GM21717 (cell line): ENCODE data around the gene CAPNS1.

Source experiments
- ATAC-seq: cut with Tn5 transposase; IDR thresholded peaks from one replicate; pipeline ENCODE4 v1.9.1; 2021; ENCODE audit warnings: mild to moderate bottlenecking, moderate library complexity; ENCODE audit not compliant: unreplicated experiment

The CAPNS1 gene

GRCh38 chr19:36139473-36140303 is at the start of gene CAPNS1:
CAPNS1 (plus strand) TSS chr19:36140066; CDS start chr19:36141012, 946 bp downstream.
- ATAC-seq = peak; percentile 60

DNA sequence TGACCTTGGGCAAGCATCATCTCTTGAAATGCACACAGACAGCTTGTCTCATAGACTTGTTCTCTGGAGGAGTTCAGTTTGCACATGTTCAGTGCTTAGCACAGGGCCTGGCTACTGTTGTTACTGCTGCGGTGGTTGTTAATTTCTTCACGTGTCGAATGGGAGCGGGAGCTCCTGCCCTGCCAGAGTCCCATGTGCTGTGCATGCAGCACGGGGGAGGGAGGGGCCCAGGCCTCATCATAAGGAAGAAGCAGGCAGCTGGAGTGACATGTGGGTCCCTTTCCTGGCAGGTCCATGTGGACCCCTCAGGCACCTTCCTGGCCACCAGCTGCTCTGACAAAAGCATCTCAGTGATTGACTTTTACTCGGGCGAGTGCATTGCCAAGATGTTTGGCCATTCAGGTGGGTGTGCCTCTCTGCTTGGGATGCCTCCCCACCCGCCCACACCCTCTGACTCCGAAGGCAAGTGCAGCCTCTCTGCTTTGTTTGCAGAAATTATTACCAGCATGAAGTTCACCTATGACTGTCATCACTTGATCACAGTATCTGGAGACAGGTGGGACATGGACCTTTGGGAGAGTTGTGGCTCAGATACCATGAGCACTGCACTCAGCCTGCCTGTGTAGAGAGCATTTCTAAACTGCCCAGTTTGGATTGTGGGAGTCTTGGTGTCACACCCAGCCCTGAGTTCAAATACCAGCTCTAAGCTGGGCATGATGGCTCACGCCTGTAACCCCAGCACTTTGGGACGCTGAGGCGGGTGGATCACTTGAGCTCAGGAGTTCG is 48.8 kb upstream of the CAPNS1 start:
- no peak for ATAC-seq

- ATAC-seq = no peak
These were observed 47.3 kb upstream of the CAPNS1 start for GRCh38 chr19:36092566-36092965.

GRCh38 chr19:36093146-36093662 is 46.7 kb upstream of the CAPNS1 start:
- no peak for ATAC-seq

DNA sequence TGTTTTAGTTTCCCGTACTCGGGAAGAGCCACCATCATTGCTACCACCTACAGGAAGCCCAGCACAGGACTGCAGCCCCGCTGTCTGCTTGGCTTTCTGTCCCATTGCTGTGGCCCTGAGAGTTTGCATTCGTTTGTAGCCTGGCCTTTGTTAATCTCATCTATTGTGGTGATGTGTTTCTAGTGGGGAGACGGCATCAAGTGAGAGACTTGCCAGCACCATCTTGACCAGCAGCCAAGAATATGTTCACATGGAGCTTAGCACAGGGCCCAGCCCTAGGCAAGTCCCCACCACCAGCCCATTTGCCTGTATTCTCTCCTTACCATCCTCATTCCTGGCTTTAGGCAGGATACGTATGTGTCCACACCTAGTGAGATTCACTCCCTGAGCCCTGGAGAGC is 46.2 kb upstream of the CAPNS1 start:
- ATAC-seq = no peak

GRCh38 chr19:36097036-36097435 is 42.8 kb upstream of the CAPNS1 start:
- no peak for ATAC-seq

GRCh38 chr19:36099166-36099785 is 40.6 kb upstream of the CAPNS1 start:
- ATAC-seq = no peak

DNA sequence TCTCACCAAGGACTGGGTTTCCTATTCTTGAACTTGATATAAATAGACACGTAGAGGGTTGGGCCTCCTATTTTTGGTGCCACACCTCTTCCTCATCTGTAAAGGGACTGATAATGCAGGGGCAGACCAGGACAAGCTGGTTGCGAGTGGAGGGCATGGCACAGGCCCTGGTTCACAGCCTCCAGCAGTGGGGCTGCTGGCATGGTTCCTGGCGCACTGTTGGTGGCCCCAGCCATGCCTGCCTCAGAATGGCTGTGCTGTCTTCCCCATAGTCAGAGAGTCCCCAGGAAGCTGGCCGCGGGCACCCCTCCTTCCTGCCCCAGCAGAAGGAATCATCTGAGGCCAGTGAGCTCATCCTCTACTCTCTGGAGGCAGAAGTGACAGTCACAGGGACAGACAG is 39.4 kb upstream of the CAPNS1 start:
- no peak for ATAC-seq

DNA sequence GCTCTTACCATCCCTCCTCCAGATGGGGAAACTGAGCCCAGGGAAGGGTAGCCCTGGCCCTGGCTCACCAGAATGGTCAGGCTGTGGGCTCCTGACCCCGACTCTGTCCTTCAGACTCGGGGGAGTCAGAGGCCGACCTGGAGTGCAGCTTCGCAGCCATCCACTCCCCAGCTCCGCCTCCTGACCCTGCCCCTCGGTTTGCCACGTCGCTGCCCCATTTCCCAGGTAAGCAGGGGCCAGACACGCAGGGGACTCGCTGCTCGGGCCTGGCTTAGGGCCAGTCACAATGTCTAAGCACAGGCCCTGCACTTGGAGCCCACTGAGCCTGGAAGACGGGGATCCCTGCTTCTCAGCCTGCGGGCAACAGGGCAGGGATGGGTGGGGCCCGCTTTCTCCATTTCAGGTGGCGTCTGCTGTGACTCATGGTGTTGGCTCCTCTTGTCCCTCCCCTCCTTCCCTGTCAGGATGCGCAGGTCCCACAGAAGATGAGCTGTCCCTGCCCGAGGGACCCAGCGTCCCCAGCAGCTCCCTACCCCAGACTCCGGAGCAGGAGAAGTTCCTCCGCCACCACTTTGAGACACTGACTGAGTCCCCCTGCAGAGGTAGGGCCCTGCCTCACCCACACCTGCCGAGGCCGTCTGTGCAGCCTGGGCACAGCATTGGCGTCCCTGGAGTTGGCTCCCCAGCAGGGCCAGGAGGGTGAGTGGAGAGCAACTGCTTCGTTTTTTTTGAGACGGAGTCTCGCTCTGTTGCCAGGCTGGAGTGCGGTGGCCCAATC is 38.1 kb upstream of the CAPNS1 start:
- ATAC-seq = no peak

- no peak for ATAC-seq
These were observed 36.7 kb upstream of the CAPNS1 start for GRCh38 chr19:36103040-36103626.

DNA sequence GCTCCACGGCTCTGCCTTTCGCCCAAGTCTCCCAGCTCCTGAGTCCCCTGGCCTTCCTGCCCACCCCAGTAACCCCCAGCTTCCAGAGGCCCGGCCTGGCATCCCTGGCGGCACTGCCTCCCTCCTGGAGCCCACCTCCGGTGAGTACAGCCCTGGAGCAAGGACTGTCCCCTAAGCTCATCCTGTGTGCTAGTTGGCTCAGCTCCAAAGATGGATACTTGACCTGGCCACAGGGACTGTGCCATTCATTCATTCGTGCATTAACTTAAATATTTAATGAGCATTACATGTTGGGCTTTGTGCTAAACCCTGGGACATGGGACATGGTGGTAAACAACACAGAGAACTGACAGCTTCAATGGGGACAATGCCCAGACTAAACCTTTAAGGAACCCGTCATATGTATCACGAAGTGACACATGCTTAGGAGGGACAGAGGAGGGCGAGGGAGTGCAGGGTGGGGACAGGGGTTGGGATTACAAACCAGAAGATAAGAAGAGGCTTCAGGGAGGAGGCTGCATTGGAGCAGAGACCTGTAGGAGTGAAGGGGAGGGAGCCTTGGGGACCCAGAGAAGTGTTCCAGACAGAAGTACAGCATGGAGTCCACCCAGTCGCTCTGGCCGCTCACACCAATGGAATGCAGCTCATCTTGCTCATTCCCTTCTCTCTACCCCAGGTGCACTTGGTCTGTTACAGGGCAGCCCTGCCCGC is 35.9 kb upstream of the CAPNS1 start:
- ATAC-seq = no peak

- no peak for ATAC-seq
These were observed 33.4 kb upstream of the CAPNS1 start for GRCh38 chr19:36106441-36106840.

DNA sequence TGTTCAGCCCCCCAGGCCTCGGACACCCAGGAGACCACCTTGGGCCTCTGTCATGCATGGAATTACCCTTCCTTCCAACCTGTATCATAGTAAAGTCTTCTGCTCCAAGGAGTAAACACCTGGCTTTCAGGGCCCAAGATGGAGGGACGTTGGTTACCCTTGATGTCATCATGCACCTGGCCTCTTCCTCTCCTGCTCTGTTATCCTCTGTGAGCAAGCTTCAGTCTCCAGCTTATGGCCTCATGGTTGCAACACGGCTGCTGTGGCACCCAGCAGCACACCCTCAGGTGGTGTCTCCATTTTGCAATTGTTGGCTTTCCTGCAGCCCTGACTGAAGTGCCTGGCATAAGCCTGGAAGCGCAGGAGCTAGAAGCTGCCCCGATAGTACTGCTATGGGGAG is 32.9 kb upstream of the CAPNS1 start:
- ATAC-seq = no peak

- ATAC-seq = no peak
These were observed 31.2 kb upstream of the CAPNS1 start for GRCh38 chr19:36108684-36109083.

- ATAC-seq = no peak
These were observed 29.2 kb upstream of the CAPNS1 start, which contains the start of gene OVOL3 for GRCh38 chr19:36110487-36111199. OVOL3 (plus strand) TSS chr19:36111143; CDS start chr19:36111203, 60 bp downstream.

- ATAC-seq = no peak
These were observed 28.7 kb upstream of the CAPNS1 start for GRCh38 chr19:36111200-36111539.

- no peak for ATAC-seq
These were observed 27.2 kb upstream of the CAPNS1 start for GRCh38 chr19:36112678-36113077.

DNA sequence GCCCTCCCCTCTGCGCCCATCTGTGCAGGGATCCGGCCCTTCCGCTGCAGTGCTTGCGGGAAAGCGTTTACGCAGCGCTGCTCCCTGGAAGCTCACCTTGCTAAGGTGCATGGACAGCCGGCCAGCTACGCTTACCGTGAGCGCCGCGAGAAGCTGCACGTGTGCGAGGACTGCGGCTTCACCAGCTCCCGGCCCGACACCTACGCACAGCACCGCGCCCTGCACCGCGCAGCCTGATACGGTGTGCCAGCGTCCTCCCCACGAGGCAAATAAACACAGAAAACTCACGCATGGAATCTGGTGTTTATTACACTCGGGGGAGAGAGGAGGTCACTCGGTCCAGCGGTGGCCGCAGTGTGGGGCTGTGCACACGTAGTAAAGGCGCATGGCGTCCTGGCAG is 26.4 kb upstream of the CAPNS1 start:
- ATAC-seq = no peak
